Caco-2 (cell line): Measurements from ENCODE around the gene UBL3. TPM values are rescaled to one million over a fixed set of nuclear protein-coding genes. Genes with fewer than 3 reads are reported as not detected.
A peak's percentile ranks its signal among the peaks of the same experiment; 100 is the strongest.

ENCODE experiments used
- BruUV-seq: library from RNA; stranded (reverse); fragments of 400-500 nt; replicated peaks from 2 replicates; lab custom pipeline; 2021; lab: Mats Ljungman, UMichigan
- CTCF ChIA-PET: fragments of 300-600 bp; sonication (Branson Sonifier 250); formaldehyde crosslinking; loops from one replicate; lab custom pipeline; 2022; ENCODE audit warnings: antibody characterized with exemption; lab: Charles Lee
- POLR2A ChIA-PET: fragments of 300-600 bp; sonication (Branson Sonifier 250); formaldehyde crosslinking; loops from one replicate; lab custom pipeline; 2022; ENCODE audit warnings: antibody characterized with exemption; lab: Charles Lee
- DNase-seq, 2 experiments: peaks; one replicate each; pipeline versions ENCODE4 v3.0.0 to v3.0.0-alpha.2; 2020 to 2022
- H3K27me3 ChIP-seq: replicated peaks from 2 replicates; pipeline ENCODE4 v1.6.0; 2011; ENCODE audit warnings: low read length; ENCODE audit not compliant: control insufficient read depth, insufficient read depth
- H3K36me3 ChIP-seq: 2 replicates; pipeline ENCODE4 v1.5.1; 2011; ENCODE audit warnings: low read length; ENCODE audit not compliant: control insufficient read depth, insufficient read depth
- H3K4me1 ChIP-seq: fragments of 250-450 bp; sonication (Bioruptor Pico); 2 replicates; pipeline ENCODE4 v1.5.1; 2020; ENCODE audit warnings: mild to moderate bottlenecking
- H3K4me3 ChIP-seq: 2 replicates; pipeline ENCODE4 v1.5.1; 2011; ENCODE audit warnings: low read depth, mild to moderate bottlenecking, control low read depth, low read length
- H3K9me3 ChIP-seq: fragments of 250-450 bp; sonication (Bioruptor Pico); 2 replicates; pipeline ENCODE4 v1.5.1; 2020; ENCODE audit warnings: mild to moderate bottlenecking, moderate library complexity
- H3K27ac Mint-ChIP-seq: one replicate; pipeline ENCODE4 v1.8.0; 2022; ENCODE audit warnings: mixed read lengths; ENCODE audit not compliant: unreplicated experiment
- H3K27me3 Mint-ChIP-seq: one replicate; pipeline ENCODE4 v1.8.0; 2022; ENCODE audit warnings: mixed read lengths; ENCODE audit not compliant: insufficient read depth, unreplicated experiment
- H3K36me3 Mint-ChIP-seq: one replicate; pipeline ENCODE4 v1.8.0; 2022; ENCODE audit warnings: mild to moderate bottlenecking, mixed read lengths; ENCODE audit not compliant: insufficient read depth, unreplicated experiment
- H3K4me1 Mint-ChIP-seq: one replicate; pipeline ENCODE4 v1.8.0; 2022; ENCODE audit warnings: low read depth, mixed read lengths; ENCODE audit not compliant: unreplicated experiment
- H3K4me3 Mint-ChIP-seq: one replicate; pipeline ENCODE4 v1.8.0; 2022; ENCODE audit warnings: mild to moderate bottlenecking, moderate library complexity, mixed read lengths; ENCODE audit not compliant: unreplicated experiment
- H3K9me3 Mint-ChIP-seq: one replicate; pipeline ENCODE4 v1.8.0; 2022; ENCODE audit warnings: mixed read lengths; ENCODE audit not compliant: unreplicated experiment
- CTCF ChIP-seq, 2 experiments: fragments of 200-600 bp in 1 of 2; IDR thresholded peaks; 1 replicate in 1 of 2; 2 replicates in 1 of 2; pipeline versions ENCODE4 v1.5.1 to v1.8.0; 2011 to 2022; ENCODE audit warnings: antibody characterized with exemption in 1 of 2, control low read depth in 1 of 2, inconsistent platforms in 1 of 2, low read depth in 1 of 2, low read length in 1 of 2, mild to moderate bottlenecking in 1 of 2, moderate library complexity in 1 of 2; ENCODE audit not compliant: insufficient read depth in 1 of 2, severe bottlenecking in 1 of 2, unreplicated experiment in 1 of 2
- intact Hi-C: fragments of 100-400 bp; cut with micrococcal nuclease; formaldehyde crosslinking; loops from one replicate; pipeline ENCODE4 v1.10.0; 2022; ENCODE audit not compliant: unreplicated experiment
- total RNA-seq: library from RNA; stranded (reverse); gene quantifications from 2 replicates; pipeline ENCODE4 v1.2.3, GENCODE V29; 2022

Gene UBL3
- total RNA-seq, 1 experiment from 2014 or later, result 37.5 TPM

- no peak overlapping the region for H3K4me3 ChIP-seq
- ChIA-PET CTCF (no interaction called here), POLR2A (no interaction called here)
- DNase-seq, result no peak
- Mint-ChIP-seq H3K27ac (no peak overlapping the region), H3K27me3 (no peaks in the 10 kb centered on the region), H3K36me3 (peaks cover 21% of the 10 kb centered on the region), H3K4me1 (peaks cover 7% of the 10 kb centered on the region), H3K9me3 (peaks cover 10% of the 10 kb centered on the region), H3K4me3 (no peak overlapping the region)
- H3K9me3 ChIP-seq, result no peaks in the 10 kb centered on the region
- H3K27me3 ChIP-seq, result no peaks in the 10 kb centered on the region
- no peak for TF ChIP-seq CTCF (IDR thresholded peaks at IDR 0.05; ENCODE audit: insufficient read depth in 1 of 2, low read depth in 1 of 2, low read length in 1 of 2, severe bottlenecking in 1 of 2, unreplicated experiment in 1 of 2)
- intact Hi-C loops, result no loop called here
- no TSS peak for BruUV-seq
- H3K4me1 ChIP-seq, result no peaks in the 10 kb centered on the region
- no peaks in the 10 kb centered on the region for H3K36me3 ChIP-seq
Observed at GRCh38 chr13:29760544-29760943, 89.9 kb downstream of the UBL3 start.

- H3K4me1 Mint-ChIP-seq, result peaks cover 7% of the 10 kb centered on the region
- ChIA-PET POLR2A (no interaction called here), CTCF (no interaction called here)
- BruUV-seq, result no TSS peak
- no peaks in the 10 kb centered on the region for H3K9me3 ChIP-seq
- H3K27me3 Mint-ChIP-seq, result no peaks in the 10 kb centered on the region
- no peak for DNase-seq
- H3K36me3 ChIP-seq, result no peaks in the 10 kb centered on the region
- peaks cover 10% of the 10 kb centered on the region for H3K9me3 Mint-ChIP-seq
- H3K4me1 ChIP-seq, result no peaks in the 10 kb centered on the region
- no peak overlapping the region for H3K4me3 Mint-ChIP-seq
- H3K4me3 ChIP-seq, result no peak overlapping the region
- peaks cover 11% of the 10 kb centered on the region for H3K36me3 Mint-ChIP-seq
- no peak for TF ChIP-seq CTCF (IDR thresholded peaks at IDR 0.05; ENCODE audit: insufficient read depth in 1 of 2, low read depth in 1 of 2, low read length in 1 of 2, severe bottlenecking in 1 of 2, unreplicated experiment in 1 of 2)
- intact Hi-C loops, result no loop called here
- H3K27me3 ChIP-seq, result no peaks in the 10 kb centered on the region
- peak overlapping the region; percentile 24 for H3K27ac Mint-ChIP-seq
Observed at GRCh38 chr13:29758531-29759114, 91.8 kb downstream of the UBL3 start.

GRCh38 chr13:29756506-29756905 is 93.9 kb downstream of the UBL3 start:
- intact Hi-C loops, result no loop called here
- no peak for TF ChIP-seq CTCF (IDR thresholded peaks at IDR 0.05; ENCODE audit: insufficient read depth in 1 of 2, low read depth in 1 of 2, low read length in 1 of 2, severe bottlenecking in 1 of 2, unreplicated experiment in 1 of 2)
- H3K27me3 Mint-ChIP-seq, result no peaks in the 10 kb centered on the region
- H3K4me3 ChIP-seq, result no peak overlapping the region
- H3K4me3 Mint-ChIP-seq, result no peak overlapping the region
- peaks cover 10% of the 10 kb centered on the region for H3K9me3 Mint-ChIP-seq
- no peak for DNase-seq
- no peaks in the 10 kb centered on the region for H3K36me3 ChIP-seq
- peaks cover 11% of the 10 kb centered on the region for H3K36me3 Mint-ChIP-seq
- H3K27me3 ChIP-seq, result no peaks in the 10 kb centered on the region
- no TSS peak for BruUV-seq
- peaks cover 7% of the 10 kb centered on the region for H3K4me1 Mint-ChIP-seq
- H3K9me3 ChIP-seq, result no peaks in the 10 kb centered on the region
- no peaks in the 10 kb centered on the region for H3K4me1 ChIP-seq
- ChIA-PET POLR2A (no interaction called here), CTCF (interaction anchor here (1.8 kb wide), 1 partner anchor 356 kb away, joined by 6 read pairs; no protein-coding TSS in a partner anchor)
- no peak overlapping the region for H3K27ac Mint-ChIP-seq
